Measurements from ENCODE around the gene STAM.

Gene STAM

GRCh38 chr10:17651896-17652295 lies 7.9 kb downstream of the STAM start:
- no peak for DNase-seq (ENCODE audit: low read depth)
- no peak overlapping the region for H3K4me3 ChIP-seq (ENCODE audit: low read depth, low read length)
- no peak for TF ChIP-seq CTCF (IDR thresholded peaks at IDR 0.05; ENCODE audit: control insufficient read depth, extremely low read depth, insufficient read depth)

- no peak for TF ChIP-seq CTCF (IDR thresholded peaks at IDR 0.05; ENCODE audit: control insufficient read depth, extremely low read depth, insufficient read depth)
- H3K4me3 ChIP-seq (ENCODE audit: low read depth, low read length), result no peak overlapping the region
- no peak for DNase-seq (ENCODE audit: low read depth)
Observed at GRCh38 chr10:17652585-17652984, 8.6 kb downstream of the STAM start.

- H3K4me3 ChIP-seq (ENCODE audit: low read depth, low read length), result no peak overlapping the region
- no peak for TF ChIP-seq CTCF (IDR thresholded peaks at IDR 0.05; ENCODE audit: control insufficient read depth, extremely low read depth, insufficient read depth)
- no peak for DNase-seq (ENCODE audit: low read depth)
Observed at GRCh38 chr10:17655009-17655408, 11.1 kb downstream of the STAM start.

GRCh38 chr10:17655567-17656146 lies 11.7 kb downstream of the STAM start:
- no peak for TF ChIP-seq CTCF (IDR thresholded peaks at IDR 0.05; ENCODE audit: control insufficient read depth, extremely low read depth, insufficient read depth)
- DNase-seq (ENCODE audit: low read depth), result no peak
- H3K4me3 ChIP-seq (ENCODE audit: low read depth, low read length), result no peak overlapping the region

GRCh38 chr10:17657103-17657500 lies 13.2 kb downstream of the STAM start:
- TF ChIP-seq CTCF (IDR thresholded peaks at IDR 0.05; ENCODE audit: control insufficient read depth, extremely low read depth, insufficient read depth), result no peak
- no peak overlapping the region for H3K4me3 ChIP-seq (ENCODE audit: low read depth, low read length)
- DNase-seq (ENCODE audit: low read depth), result no peak

- no peak for DNase-seq (ENCODE audit: low read depth)
- no peak for TF ChIP-seq CTCF (IDR thresholded peaks at IDR 0.05; ENCODE audit: control insufficient read depth, extremely low read depth, insufficient read depth)
- H3K4me3 ChIP-seq (ENCODE audit: low read depth, low read length), result no peak overlapping the region
Observed at GRCh38 chr10:17659365-17659764, 15.4 kb downstream of the STAM start.

GRCh38 chr10:17660921-17661320 lies 17.0 kb downstream of the STAM start:
- no peak for DNase-seq (ENCODE audit: low read depth)
- H3K4me3 ChIP-seq (ENCODE audit: low read depth, low read length), result no peak overlapping the region
- TF ChIP-seq CTCF (IDR thresholded peaks at IDR 0.05; ENCODE audit: control insufficient read depth, extremely low read depth, insufficient read depth), result no peak
